ENCODE results near the gene RIN1.

Gene RIN1

GRCh38 chr11:66292543-66293332 lies 43.5 kb downstream of the RIN1 start:
- no peak for DNase-seq

GRCh38 chr11:66291706-66292542 lies 44.3 kb downstream of the RIN1 start, which contains the start of gene TMEM151A:
Gene TMEM151A, plus strand, starts transcription at chr11:66291894. Its CDS starts 120 bp downstream, at chr11:66292014.
- DNase-seq: no peak

GRCh38 chr11:66291303-66291705 lies 44.9 kb downstream of the RIN1 start:
- DNase-seq: no peak

GRCh38 chr11:66290330-66290621 lies 46.0 kb downstream of the RIN1 start:
- no peak for DNase-seq

- DNase-seq: peak; percentile 81
Observed at GRCh38 chr11:66289548-66290329, 46.5 kb downstream of the RIN1 start.

- DNase-seq: peak; percentile 100
Observed at GRCh38 chr11:66288671-66289547, 47.3 kb downstream of the RIN1 start, which contains the start of gene YIF1A. Gene YIF1A, minus strand, starts transcription at chr11:66289143. Its CDS starts 158 bp downstream, at chr11:66288985.

- DNase-seq: no peak
Observed at GRCh38 chr11:66287889-66288670, 48.2 kb downstream of the RIN1 start.

GRCh38 chr11:66287211-66287888 lies 48.9 kb downstream of the RIN1 start:
- DNase-seq: no peak

- no peak for DNase-seq
Observed at GRCh38 chr11:66286699-66287098, 49.5 kb downstream of the RIN1 start.

- no peak for DNase-seq
Observed at GRCh38 chr11:66285250-66285947, 50.8 kb downstream of the RIN1 start.

GRCh38 chr11:66284526-66285078 lies 51.6 kb downstream of the RIN1 start:
- DNase-seq: no peak

GRCh38 chr11:66283461-66284105 lies 52.7 kb downstream of the RIN1 start:
- no peak for DNase-seq

GRCh38 chr11:66282468-66283455 lies 53.5 kb downstream of the RIN1 start:
- peak; percentile 99 for DNase-seq

Data from activated CD4-positive, alpha-beta T cell treated with anti-CD3 and anti-CD28 coated beads, Interleukin-2, amount 50 U/mL, for 16 hours (primary cell).